ENCODE results near the gene PRELP. TPM values are rescaled to one million over a fixed set of nuclear protein-coding genes. Genes with fewer than 3 reads are reported as not detected.

PRELP gene
- total and polyA plus RNA-seq, 10 donors, result 4.9 to 50.3 (median 29.2) TPM

DNA sequence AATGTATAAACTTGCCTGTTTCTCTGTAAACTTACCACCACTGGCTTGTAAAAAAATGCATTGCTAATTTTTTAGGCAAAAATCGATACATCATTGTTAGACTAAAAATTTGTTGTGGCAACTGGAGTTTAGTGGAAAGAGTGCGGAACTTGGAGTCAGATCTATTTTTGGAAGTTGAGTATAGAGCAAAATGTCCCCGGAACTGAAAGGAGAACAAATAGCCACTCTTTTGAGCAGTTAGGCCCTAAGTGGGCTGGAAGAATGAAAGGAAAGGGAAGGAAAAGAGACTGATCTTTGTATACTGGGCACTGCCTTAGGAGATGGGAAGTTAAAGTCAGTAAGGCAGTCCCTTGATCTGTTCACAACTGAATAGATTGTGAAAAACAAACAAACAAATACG, 48.5 kb downstream of the PRELP start:
- H3K36me3 ChIP-seq, result no peaks in the 10 kb centered on the region
- 74 to 82% (median 80%) methylated on average over 4 of the region's 4 CpGs for WGBS, 5 donors
- H3K4me3 ChIP-seq, result no peak overlapping the region
- H3K4me1 ChIP-seq, result peaks cover 0 to 33% (median 11%) of the 10 kb centered on the region in 6 donors
- DNase-seq, result no peak
- peaks cover 0 to 31% (median 0%) of the 10 kb centered on the region in 7 donors for H3K27me3 ChIP-seq (replicated peaks in 1 of 7)
- intact Hi-C loops (cut with DNase I; ENCODE audit: low total_unique reads), result no loop called here
- peak overlapping the region in 1 of 8 donors; percentile 31 for H3K27ac ChIP-seq
- H3K9me3 ChIP-seq, result no peaks in the 10 kb centered on the region
- TF ChIP-seq POLR2A (IDR thresholded peaks at IDR 0.05) (no peak), POLR2AphosphoS5 (IDR thresholded peaks at IDR 0.05) (no peak)
- TF ChIP-seq, protein P1, sequence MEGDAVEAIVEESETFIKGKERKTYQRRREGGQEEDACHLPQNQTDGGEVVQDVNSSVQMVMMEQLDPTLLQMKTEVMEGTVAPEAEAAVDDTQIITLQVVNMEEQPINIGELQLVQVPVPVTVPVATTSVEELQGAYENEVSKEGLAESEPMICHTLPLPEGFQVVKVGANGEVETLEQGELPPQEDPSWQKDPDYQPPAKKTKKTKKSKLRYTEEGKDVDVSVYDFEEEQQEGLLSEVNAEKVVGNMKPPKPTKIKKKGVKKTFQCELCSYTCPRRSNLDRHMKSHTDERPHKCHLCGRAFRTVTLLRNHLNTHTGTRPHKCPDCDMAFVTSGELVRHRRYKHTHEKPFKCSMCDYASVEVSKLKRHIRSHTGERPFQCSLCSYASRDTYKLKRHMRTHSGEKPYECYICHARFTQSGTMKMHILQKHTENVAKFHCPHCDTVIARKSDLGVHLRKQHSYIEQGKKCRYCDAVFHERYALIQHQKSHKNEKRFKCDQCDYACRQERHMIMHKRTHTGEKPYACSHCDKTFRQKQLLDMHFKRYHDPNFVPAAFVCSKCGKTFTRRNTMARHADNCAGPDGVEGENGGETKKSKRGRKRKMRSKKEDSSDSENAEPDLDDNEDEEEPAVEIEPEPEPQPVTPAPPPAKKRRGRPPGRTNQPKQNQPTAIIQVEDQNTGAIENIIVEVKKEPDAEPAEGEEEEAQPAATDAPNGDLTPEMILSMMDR (IDR thresholded peaks at IDR 0.05 in 8 of 11, conservative IDR thresholded peaks at IDR 0.05 in 3 of 11), result no peak

DNA sequence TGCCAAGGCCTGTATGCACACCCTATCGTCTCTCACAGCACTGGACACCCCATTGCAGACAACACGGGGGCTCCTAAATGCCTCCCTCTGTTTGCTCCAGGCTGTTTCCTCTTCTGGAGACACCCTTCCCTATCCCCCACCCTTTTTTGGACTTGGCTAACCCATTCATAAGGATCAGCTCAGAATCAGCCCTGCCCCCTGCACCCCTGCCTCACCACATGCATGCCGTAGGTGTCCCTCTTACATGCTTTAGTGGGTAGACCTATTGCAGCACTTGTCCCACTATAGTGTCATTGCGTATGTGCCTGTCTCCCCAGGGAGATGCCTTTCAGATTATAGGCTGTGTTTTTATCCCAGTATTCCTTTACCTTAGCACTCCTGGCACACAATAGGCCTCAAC, 49.2 kb downstream of the PRELP start:
- Histone ChIP-seq H3K27me3 (replicated peaks in 1 of 7) (peaks cover 0 to 31% (median 0%) of the 10 kb centered on the region in 7 donors), H3K36me3 (no peaks in the 10 kb centered on the region), H3K4me1 (peaks cover 0 to 33% (median 11%) of the 10 kb centered on the region in 6 donors), H3K4me3 (no peak overlapping the region), H3K9me3 (no peaks in the 10 kb centered on the region), H3K27ac (peak overlapping the region in 1 of 8 donors; percentile 31)
- no peak for DNase-seq
- 84 to 95% (median 90%) methylated on average over 4 of the region's 4 CpGs for WGBS, 5 donors
- TF ChIP-seq, protein P1 (IDR thresholded peaks at IDR 0.05 in 8 of 11, conservative IDR thresholded peaks at IDR 0.05 in 3 of 11), result no peak
- TF ChIP-seq POLR2A (IDR thresholded peaks at IDR 0.05), result no peak
- intact Hi-C loops (cut with DNase I; ENCODE audit: low total_unique reads), result no loop called here

DNA sequence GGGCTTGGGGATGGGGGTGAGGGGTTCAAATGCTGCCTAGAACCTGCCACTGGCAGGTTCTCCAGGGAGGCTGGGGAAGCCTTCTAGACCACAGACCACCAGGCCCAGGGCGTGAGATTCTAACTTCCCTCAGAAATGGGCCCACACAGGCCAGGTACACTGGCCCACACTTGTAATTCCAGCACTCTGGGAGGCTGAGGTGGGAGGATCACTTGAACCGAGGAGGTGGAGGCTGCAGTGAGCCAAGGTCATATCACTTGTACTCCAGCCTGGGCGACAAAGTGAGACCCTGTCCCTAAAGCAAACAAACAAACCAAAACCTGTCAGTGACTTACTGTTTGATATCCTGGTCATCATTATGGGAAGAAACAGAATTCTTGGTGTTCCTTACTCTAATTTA, 50.1 kb downstream of the PRELP start:
- H3K4me1 ChIP-seq, result peaks cover 0 to 31% (median 9%) of the 10 kb centered on the region in 6 donors
- no peak overlapping the region for H3K4me3 ChIP-seq
- TF ChIP-seq, protein P1 (IDR thresholded peaks at IDR 0.05 in 8 of 11, conservative IDR thresholded peaks at IDR 0.05 in 3 of 11), result no peak
- TF ChIP-seq POLR2AphosphoS5 (IDR thresholded peaks at IDR 0.05), result no peak
- no peak for TF ChIP-seq POLR2A (IDR thresholded peaks at IDR 0.05)
- 76 to 91% (median 85%) methylated on average over 3 of the region's 3 CpGs for WGBS, 5 donors
- no peaks in the 10 kb centered on the region for H3K9me3 ChIP-seq
- intact Hi-C loops (cut with DNase I; ENCODE audit: low total_unique reads), result no loop called here
- H3K36me3 ChIP-seq, result no peaks in the 10 kb centered on the region
- peaks cover 0 to 31% (median 0%) of the 10 kb centered on the region in 7 donors for H3K27me3 ChIP-seq (replicated peaks in 1 of 7)
- DNase-seq, result no peak
- H3K27ac ChIP-seq, result no peak overlapping the region

DNA sequence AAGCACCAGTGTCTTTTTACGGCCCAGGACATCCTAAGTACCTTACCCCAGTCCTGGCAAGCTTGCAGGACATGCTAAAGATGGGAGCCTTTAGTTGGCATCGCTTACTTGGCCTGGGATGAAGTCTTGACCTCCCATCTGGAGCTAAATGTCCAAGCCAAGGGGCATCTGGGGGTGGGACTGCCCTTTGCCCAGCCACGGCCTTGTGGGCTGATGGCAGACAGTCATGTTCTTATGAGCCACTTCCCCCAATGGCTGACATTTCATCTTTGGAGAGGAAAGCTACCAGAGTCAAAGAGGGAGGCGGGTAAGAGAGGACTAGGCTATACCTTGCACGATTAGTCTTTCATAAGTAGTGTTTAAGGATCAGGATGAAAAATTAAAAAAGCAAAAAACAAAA, 50.5 kb downstream of the PRELP start:
- intact Hi-C loops (cut with DNase I; ENCODE audit: low total_unique reads), result no loop called here
- no peak for TF ChIP-seq POLR2A (IDR thresholded peaks at IDR 0.05)
- TF ChIP-seq POLR2AphosphoS5 (IDR thresholded peaks at IDR 0.05), result peak in 1 of 3 donors; percentile 52
- Histone ChIP-seq H3K4me1 (peaks cover 0 to 27% (median 6%) of the 10 kb centered on the region in 6 donors), H3K4me3 (no peak overlapping the region), H3K27ac (no peak overlapping the region), H3K9me3 (no peaks in the 10 kb centered on the region), H3K27me3 (replicated peaks in 1 of 7) (peaks cover 0 to 31% (median 0%) of the 10 kb centered on the region in 7 donors), H3K36me3 (no peaks in the 10 kb centered on the region)
- DNase-seq, result no peak
- 70 to 85% (median 77%) methylated on average over 5 of the region's 5 CpGs for WGBS, 5 donors

DNA sequence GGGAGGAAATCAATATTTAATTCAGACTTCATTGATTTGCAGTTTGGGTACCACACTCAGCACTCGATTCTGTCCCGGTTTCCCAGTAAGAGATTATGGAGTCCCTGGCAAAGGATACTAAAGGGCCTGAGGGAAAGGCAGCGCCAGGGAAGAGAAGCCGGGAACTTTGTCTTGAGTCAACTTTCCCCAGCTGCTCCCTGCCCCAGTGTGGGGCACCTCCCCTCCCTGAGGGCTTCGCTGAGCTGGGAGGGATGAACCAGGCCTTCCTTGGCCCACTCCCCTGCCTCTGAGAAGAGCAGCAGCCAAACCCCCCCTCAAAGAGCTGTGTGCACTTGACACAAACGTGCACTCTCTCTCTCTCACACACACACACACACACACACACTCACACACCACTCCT, 51.0 kb downstream of the PRELP start:
- H3K27ac ChIP-seq, result no peak overlapping the region
- intact Hi-C loops (cut with DNase I; ENCODE audit: low total_unique reads), result no loop called here
- peaks cover 0 to 22% (median 2%) of the 10 kb centered on the region in 6 donors for H3K4me1 ChIP-seq
- no peak for TF ChIP-seq POLR2A (IDR thresholded peaks at IDR 0.05)
- TF ChIP-seq POLR2AphosphoS5 (IDR thresholded peaks at IDR 0.05), result no peak
- TF ChIP-seq, protein P1 (IDR thresholded peaks at IDR 0.05 in 8 of 11, conservative IDR thresholded peaks at IDR 0.05 in 3 of 11), result no peak
- no peaks in the 10 kb centered on the region for H3K9me3 ChIP-seq
- peaks cover 0 to 31% (median 0%) of the 10 kb centered on the region in 7 donors for H3K27me3 ChIP-seq (replicated peaks in 1 of 7)
- no peaks in the 10 kb centered on the region for H3K36me3 ChIP-seq
- WGBS, 5 donors, result 79 to 87% (median 86%) methylated on average over 6 of the region's 6 CpGs
- no peak overlapping the region for H3K4me3 ChIP-seq
- DNase-seq, result no peak

All from spleen (tissue), 11 donors.